NCI-H128 (cell line): ENCODE results near the gene ALDH9A1.
"Not testable (repeated sequence)": the region's sequence is repeated elsewhere in the genome, so short reads cannot be mapped to it uniquely, and the experiment has no call there.

Experiments
- DNase-seq: peaks from one replicate; lab custom pipeline; 2025; ENCODE audit not compliant: unreplicated experiment; lab: John Stamatoyannopoulos, UW

ALDH9A1 gene

DNA sequence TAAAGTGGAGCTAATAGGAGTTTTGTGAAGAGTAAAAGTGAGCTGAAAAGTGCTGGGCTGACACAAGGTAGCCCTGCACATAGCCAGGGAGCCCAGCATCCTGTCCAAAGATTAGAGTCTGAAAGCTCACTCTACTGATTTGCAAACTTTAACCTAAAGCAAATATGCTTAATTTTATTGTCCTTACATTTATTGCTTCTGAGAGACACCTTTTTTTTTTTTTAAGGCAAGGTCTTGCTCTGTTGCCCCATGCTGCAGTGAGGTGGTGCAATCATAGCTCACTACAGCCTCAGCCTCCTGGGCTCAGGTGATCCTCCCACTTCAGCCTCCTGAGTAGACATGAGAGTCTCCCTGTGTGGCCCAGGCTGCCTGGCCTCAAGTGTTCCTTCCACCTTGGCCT is 50.8 kb downstream of the ALDH9A1 start:
- no peak for DNase-seq

DNA sequence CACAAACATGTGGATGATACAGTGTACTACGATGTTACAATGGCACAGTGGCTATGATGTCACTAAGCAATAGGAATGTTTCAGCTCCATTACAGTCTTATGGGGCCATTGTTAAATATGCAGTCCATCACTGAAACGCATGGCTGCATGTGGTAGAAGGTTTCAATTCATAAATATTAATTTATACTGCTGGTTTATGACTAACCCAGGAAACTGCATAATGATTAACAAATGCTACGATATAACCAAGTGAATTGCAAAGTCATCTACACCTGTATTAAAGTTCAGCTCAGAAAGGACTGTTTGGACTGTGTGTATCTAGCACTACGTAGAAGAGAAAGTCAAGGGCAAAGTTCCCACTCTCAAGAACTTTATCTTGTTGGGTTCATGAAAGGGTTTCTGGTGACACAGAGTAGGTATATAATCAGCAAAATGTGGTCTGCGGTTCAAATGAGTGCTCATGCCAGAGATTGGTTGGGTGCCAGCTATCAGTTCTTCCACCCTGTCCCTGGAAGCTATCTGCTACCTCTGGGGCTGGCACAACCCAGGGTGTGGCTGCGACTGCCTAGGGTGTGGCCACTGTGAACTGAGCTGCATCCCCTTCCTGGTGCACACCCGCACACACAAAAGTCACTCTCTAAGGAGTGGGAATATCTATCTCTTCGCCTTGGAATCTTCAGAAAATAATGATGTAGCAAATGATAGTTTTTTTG is 52.6 kb downstream of the ALDH9A1 start:
- DNase-seq: no peak

DNA sequence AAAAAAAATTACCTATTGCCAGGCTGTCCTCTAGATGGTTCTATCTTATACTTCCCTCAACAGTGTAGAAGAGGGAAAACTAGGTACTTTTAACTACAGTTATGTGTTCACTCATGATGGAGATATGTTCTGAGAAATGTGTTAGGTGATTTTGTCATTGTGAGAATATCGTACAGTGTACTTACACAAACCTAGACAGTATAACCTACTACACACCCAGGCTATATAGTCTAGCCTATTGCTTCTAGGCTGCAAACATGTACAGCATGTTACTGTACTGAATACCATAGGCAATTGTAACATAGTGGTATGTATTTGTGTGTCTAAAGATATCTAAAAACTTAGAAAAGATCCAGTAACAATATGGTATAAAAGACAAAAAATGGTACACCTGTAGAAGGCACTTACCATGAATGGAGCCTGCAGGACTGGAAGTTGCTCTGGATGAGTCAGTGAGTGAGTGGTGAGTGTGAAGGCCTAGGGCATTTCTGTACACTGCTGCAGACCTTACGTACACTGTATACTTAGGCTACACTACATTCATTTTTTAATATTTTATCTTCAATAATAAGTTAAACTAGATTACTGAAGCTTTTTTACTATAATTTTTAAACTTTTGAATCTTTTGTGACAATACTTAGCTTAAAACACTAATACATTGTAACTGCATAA is 54.2 kb downstream of the ALDH9A1 start:
- no peak for DNase-seq

DNA sequence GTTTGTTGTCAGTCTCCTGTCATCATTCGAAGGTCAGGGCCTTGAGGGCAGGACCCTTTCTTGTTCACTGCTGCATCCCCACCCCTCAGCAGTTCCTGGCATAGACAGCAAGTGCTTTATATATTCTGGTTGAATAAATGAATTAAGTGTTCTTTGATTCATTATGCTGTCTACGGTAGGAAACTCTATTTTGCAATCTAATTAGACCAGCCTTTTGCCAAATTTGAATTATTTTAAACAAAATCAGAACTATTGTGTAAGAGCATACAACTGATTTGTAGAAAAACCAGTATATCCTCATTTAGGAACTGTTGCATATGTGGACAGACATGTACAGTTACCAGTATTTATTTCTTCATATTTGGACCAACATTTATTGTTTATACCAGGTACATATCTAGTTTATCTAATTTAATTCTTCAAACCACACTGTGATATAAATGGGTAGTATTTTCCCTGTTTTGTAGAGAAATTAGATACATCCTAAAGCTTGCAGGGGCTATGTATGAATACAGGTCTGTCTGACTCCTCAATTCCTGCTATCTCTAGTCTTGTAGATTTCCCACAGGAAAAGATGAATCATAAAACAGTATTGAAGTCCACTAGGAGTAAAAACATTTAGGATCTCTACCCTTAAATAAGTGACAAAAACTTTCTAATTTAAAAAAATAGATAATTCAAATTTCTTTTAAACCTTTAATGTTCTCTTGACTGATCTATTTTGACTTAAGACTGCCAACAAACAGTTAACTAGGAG is 57.0 kb downstream of the ALDH9A1 start:
- no peak for DNase-seq

DNA sequence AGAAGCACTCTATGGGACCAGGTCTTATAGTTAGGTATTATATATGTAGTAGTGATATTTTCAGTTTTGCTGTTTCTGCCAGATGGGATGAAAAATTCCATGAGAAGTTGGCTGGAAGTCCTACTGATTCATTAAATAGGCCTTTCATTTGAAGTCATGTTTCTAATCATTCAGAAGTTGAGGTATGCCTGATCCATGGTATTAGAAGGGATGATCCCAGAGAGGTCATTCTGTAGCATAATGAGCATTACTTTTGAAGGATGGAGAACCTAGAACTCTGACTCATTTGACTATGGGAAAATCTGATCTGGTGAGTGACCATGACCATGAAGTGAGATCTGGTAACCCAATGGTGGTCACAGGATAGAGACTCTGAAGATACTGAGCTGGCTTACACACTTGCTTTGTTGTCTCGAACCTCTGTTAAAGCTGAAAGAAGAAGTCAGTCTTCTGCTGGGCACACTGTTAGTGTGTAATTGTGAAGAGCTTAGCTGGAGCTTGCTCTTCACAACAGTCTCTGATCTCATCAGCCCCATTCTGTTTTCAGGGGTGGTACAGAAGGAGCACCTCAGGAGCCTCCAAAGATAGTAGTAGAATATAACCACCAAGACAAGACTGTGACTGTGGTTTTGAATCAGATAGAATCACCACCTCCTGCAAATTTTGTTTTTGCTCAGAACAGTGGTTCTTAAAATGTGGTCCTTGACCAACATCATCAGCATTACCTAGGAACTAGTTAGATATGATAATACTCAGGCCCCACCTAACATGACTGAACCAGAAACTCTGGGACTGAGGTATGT is 58.3 kb downstream of the ALDH9A1 start:
- no peak for DNase-seq

DNA sequence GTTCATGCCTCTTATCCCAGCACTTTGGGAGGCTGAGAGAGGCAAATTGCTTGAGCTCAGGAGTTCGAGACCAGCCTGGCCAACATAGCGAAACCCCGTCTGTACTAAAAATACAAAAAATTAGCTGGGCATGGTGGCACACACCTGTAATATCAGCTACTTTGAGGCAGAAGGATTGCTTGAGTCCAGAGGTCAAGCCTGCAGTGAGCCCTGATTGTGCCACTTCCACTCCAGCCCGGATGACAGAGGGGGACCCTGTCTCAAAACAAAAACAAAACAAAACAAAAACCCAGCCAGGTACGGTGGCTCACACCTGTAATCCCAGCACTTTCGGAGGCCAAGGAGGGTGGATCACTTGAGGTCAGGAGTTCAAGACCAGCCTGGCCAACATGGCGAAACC is 60.2 kb downstream of the ALDH9A1 start:
- DNase-seq: not testable (repeated sequence)

DNA sequence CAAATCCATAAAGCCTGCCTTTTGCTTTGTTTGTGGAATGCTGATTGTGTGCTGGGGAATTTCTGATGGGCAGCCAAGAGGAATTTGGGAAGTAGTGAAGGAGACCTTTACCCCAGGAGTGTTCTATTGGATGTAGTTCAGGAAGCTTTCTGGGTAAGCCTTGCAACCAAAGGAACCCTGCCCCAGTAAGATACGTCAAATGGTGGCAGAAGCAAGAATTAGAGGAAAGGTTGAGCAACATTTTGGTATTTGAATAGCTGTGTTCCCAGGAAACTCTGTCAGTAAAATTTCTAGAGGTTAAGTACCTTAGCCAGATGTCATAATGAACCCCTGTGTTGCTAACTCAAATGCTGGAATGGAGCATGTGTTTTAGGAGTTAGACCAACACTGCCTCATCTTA is 60.9 kb downstream of the ALDH9A1 start:
- no peak for DNase-seq

DNA sequence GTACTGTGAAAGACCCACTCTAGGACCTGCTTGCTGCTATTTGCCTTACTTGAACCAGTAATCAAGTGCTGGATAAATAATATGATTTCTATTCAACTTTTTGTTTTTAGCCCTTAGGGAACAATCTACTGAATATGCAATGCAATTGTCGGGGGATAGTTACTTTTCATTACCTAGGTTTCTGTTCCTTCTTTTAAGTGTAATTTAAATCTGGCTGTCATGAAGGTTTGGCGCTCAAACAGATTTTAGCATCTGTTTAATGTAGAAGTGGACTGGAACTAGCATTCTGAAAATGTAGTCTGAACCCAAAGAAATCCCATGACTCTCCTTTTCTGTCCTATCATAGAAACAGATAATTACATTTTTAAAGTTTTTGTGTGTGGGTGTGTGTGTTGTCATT is 62.5 kb downstream of the ALDH9A1 start:
- DNase-seq: no peak

DNA sequence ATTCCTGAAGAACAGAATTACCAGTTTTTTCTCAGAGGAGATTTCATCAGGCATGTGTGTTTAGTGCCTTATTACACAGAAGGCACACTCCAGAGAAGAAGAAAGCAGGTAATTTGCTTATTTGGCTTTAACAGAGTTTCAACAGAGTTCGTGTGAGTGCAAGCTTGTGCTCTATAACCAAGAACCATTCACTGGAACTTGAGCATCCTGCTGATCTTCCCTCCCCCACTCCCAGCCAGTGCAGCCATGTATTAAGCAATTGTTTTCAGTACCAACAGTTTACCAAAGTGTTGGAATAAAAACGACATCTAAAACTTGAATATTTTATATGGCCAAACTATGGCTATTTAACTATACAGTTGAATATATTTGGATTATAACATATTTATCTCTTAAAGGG is 63.0 kb downstream of the ALDH9A1 start:
- DNase-seq: no peak

DNA sequence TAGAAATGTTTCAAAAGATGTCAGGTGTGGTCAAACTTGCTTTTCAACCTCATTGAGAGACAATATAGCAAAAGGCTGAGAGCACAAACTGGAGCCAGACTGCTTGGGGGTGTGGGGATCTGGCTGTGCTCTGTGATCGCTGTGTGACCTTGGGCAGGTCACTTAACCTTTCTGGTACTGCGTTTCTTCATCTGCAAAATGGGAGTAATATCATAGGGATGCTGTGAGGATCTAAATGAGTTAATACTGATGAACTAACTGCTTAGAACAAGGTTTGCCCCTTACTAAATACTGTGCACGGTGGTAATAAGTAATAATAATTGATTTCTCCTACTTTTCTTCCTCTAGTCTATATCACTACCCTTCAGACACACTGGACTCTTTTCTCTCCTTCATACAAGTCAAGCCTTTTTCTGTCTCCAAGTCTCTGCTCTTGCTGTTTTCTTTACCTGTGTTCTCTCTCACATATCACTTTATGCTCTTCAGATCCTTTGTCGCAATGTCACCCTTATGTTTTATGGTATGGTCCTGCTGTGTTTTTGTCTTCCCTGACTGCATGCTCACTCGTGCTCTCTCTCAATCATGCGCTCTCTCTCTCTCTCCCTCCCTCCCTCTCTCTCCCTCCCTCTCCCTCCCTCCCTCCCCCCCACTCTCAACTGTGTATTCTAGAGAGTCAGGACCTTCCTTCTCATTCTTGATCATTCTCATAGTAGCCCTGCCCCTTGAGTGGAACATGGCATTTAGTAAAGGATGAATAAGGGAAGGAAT is 64.0 kb downstream of the ALDH9A1 start:
- no peak for DNase-seq

DNA sequence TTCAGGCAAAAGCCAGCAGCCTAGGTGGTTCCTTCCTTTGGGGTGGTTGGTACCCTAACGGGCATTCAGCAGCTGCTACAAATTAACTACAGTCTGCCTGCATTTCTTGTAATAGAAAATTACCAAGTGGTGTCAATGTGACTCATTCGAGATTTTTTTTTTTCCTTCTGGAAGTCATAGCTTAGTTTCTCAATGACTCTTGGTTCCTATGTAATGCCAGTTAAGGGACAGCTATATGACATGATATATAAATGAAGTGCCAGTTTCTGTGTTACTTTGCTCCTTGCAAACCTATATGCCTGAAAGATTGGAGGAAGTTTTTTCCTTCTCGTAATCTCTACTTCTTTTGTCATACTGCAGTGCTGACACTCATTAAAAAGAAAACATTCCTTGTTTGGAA is 64.7 kb downstream of the ALDH9A1 start:
- DNase-seq: no peak

DNA sequence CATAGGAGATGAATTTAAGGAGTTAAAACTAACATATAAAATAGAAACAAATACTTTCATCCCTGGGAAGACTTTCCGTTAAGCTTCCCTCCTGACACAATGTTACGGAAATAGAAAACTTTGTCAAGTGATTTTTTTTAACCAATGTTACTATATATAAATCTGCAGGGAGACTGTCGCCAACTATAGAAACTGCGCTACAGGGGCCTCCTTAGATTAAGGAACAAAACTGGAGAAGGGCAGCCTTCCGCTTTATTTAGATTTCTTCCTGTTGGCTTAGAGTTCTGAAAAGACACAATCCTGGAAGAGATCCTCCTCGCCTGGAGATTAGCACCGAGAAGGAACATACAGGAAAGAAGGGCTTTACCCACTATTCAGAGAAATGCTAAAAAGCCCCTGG is 65.9 kb downstream of the ALDH9A1 start:
- DNase-seq: no peak

DNA sequence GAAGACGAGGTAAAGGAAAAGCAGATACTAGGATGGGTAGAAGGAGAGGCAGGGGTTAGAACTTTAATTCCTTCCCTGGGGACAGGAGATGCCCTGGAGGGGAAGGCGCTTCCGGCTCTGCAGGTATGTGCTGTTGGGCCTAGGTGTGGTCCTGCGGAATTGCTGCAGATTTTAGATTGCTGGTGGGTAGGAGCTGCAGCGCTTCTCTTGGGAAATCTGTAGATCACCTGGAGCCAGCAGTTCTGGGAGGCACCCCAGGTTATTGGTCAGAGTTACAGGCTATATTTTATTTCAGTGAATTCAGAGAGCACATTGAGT is 66.3 kb downstream of the ALDH9A1 start:
- DNase-seq: no peak

DNA sequence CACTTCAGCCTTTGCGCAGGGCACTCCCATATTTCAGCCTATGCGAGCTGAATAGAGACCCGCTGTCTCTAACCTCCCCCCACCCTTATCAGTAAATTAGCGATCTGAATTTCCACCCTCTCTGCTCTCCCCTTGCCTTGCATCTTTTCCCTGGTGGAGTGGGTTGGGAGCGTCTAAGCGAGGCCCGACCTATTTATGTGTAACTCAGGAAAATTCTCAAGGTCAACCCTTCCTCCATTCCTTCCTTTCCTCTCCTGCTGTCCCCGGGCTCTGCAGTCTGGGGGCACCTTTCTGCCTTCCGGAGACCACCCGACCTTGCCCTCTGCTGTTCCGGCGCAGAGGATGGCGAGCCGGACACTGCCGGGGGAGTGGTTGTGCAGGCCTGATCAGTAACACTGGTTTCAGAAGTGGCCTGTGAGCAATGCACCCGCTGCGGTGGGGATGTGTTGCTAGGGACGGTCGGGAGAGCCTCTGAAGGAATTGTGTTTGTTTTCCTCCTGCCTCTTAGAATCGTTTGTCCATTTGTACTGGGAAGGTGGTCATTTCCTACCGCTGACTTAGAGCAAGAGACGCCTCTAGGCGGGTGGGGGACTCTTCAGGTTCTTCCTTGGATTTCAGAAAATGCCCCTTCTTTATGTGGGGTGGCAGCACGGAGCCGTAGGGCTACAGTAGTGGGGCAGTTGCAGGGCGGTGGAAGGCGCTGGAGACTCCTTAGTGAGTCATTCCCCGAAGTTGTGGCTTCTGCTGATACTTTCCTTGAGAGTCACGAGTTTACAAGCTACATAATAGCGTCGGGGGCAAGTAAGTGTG is 66.8 kb downstream of the ALDH9A1 start:
- no peak for DNase-seq

DNA sequence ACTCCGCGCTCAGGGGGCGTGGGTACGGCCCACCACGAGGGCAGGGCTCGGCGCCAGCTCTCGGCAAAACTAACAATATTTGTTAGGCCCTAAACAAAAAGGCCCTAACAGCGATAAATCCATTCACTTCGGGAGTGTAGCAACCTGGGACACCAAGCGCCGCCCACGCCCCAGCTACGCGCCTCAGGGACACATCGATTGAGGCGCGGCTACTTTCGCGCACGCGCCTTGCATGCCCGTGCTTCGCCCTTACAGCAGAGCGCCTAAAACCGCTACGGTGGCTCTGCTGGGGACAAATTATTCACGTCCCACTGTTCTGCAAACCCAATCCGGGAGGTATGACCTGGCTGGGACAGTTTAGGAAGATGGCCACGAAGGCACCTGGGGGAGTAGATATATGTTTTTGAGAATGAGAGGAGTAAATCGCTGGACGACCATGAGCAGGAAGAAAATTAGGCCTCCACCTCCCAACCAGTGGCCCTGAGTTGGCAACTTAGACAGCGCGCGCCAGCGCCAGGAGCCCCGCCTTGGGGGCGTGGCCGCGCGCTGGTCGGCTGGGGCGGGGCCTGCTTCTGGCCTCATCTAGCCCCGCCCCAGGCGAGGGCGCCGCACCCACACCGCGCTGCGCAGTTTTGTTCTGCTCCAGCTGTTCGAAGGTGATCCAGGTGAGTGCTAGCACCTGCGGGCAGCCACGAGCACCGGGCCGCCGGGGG is 67.6 kb downstream of the ALDH9A1 start, which contains the start of gene MGST3:
MGST3 (plus strand) TSS at position 606 of the 713 bp plus-strand sequence. CDS start 18,614 bp downstream, outside the sequence.
- DNase-seq: peak; percentile 96

DNA sequence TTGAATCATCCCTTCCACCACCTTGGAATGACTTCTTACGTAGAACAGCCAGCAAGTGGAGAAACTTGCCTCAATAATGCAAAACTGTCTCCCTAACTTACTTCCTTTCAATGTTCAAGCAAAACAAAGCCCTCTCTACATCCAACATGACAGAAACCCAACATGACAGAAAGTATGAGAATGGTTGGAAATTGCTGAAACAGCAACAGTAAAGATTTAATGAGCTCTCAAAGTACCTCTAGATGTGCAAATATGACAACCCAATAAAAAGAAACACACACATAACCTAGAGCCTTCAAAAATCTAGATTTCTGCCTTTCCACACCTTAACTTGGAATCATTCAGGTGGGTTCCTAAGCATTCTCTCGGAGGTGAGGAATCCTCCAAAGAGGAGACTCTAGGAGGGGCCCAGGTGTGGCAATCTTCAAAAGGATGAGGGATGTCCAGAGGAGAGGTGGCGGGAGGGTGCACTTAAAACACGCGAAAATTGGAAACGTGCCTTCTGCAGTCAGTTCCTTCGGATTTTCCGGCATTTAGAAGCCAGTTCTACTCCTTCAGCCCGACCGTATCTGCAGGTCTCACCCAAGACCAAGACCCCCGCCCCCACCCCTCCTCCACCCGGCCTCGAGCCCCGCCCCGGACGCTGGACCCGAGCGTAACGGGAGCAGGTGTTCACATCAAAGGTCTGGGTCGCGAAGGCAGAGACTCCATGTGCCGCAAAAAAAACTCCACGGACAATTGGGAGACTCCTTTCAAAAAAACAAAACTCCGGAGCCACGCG is 68.3 kb downstream of the ALDH9A1 start:
- peak; percentile 69 for DNase-seq

DNA sequence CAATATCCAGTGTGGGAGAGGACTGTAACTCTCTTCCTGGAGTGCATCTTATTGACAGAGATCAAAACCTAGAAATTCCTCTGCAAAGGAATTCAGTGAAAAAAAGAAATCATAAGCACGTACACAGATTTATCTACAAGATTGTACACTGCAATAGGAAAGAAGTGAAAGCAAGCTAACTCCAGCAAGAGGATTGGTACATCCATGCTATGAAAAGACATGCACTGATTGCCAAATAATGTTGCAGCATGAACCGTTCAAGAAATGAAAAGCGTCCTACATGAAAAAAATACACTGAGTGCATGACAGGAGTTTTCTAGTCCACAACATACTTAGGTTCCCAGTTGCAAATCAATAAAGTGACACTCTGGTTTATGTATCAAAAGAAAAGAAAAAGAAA is 69.2 kb downstream of the ALDH9A1 start:
- no peak for DNase-seq

DNA sequence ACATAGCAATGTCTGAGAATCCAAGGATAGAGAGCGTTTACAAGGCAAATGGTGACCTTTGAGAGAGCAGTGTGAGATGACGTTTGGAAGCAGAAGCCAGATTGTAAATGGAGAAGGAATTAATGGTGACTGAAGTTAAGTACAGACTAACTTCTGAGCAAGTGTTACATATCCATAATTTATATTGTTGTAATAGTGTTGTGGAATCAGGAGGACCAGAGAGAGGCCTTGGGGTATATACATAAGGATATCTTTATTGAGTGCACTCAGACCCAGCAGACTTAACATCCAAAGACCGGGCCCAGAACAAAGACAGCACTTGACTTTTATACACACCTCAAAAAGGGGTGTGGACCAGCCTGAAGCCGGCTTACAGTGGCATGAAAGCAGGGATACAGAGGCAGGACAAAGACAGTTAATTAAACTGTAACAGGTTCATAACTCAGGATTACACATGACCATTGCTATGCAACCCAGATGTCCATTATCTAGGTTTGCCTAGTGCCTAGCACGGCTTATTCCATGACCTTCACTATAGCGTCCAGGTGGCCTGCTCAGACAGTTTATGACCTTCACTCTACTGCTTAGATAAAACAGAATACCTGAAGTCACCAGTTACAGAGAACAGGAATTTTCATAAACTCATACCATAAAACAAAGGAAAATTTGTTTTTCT is 70.1 kb downstream of the ALDH9A1 start:
- DNase-seq: no peak
